NT2/D1 (cell line): ENCODE measurements around the gene POLD1.
"Not testable (repeated sequence)": the region's sequence is repeated elsewhere in the genome, so short reads cannot be mapped to it uniquely, and the experiment has no call there.

Experiments used
- DNase-seq: peaks from one replicate; pipeline ENCODE4 v3.0.0-alpha.2; 2011; ENCODE audit warnings: low read depth, low spot score
- H3K27me3 ChIP-seq: 2 replicates; pipeline ENCODE4 v1.6.0; 2011; ENCODE audit warnings: mild to moderate bottlenecking; ENCODE audit not compliant: insufficient read length, insufficient read depth
- H3K36me3 ChIP-seq: 2 replicates; pipeline ENCODE4 v1.6.1; 2011; ENCODE audit warnings: mild to moderate bottlenecking, low read length, mixed read lengths; ENCODE audit not compliant: insufficient read depth, insufficient read length
- H3K4me1 ChIP-seq: 2 replicates; pipeline ENCODE4 v1.5.1; 2011; ENCODE audit not compliant: insufficient read depth, insufficient read length
- H3K4me3 ChIP-seq: 2 replicates; pipeline ENCODE4 v1.5.1; 2011; ENCODE audit warnings: low read depth; ENCODE audit not compliant: insufficient read length
- H3K9ac ChIP-seq: 2 replicates; pipeline ENCODE4 v1.6.0; 2011; ENCODE audit warnings: low read depth; ENCODE audit not compliant: insufficient read length
- H3K9me3 ChIP-seq: 2 replicates; pipeline ENCODE4 v1.5.1; 2011; ENCODE audit warnings: mild to moderate bottlenecking, low read length; ENCODE audit not compliant: insufficient read depth
- SUZ12 ChIP-seq: IDR thresholded peaks from 2 replicates; pipeline ENCODE4 v1.6.1; 2011; ENCODE audit not compliant: insufficient read length, insufficient read depth; ENCODE audit errors: extremely low read depth
- YY1 ChIP-seq: IDR thresholded peaks from 2 replicates; pipeline ENCODE4 v1.6.1; 2011; ENCODE audit not compliant: insufficient read length, insufficient read depth
- ZNF274 ChIP-seq: IDR thresholded peaks from 2 replicates; pipeline ENCODE4 v1.6.1; 2011; ENCODE audit warnings: mild to moderate bottlenecking, low read depth, low read length

Gene POLD1

GRCh38 chr19:50433201-50434180 is 49.3 kb downstream of the POLD1 start:
- Histone ChIP-seq H3K36me3 (no peaks in the 10 kb centered on the region), H3K27me3 (no peaks in the 10 kb centered on the region), H3K9ac (no peak overlapping the region), H3K9me3 (no peaks in the 10 kb centered on the region), H3K4me3 (no peak overlapping the region), H3K4me1 (peaks cover 7% of the 10 kb centered on the region)
- TF ChIP-seq SUZ12 (no peak), ZNF274 (no peak), YY1 (no peak)
- no peak for DNase-seq

DNA sequence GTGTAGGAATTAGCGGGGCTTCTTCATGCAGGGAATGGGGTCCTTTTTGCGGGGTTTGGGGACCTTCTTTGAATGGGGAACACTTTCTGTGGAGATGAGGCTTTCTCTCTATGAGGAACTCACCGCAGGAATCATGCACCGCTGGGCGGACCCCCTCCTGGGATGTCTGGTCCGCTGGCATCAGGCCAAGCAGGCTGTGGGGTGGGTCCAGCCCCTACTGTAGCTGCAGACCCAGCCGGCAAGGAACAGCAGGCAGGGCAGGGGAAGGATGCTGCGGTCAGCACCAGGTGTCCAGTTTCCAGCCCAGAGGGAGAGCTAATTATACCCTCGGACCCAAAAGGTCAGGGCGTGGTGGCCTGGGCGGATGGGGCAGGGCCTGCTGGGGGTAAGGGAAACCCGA is 50.4 kb downstream of the POLD1 start:
- no peak overlapping the region for H3K4me3 ChIP-seq
- H3K36me3 ChIP-seq = no peaks in the 10 kb centered on the region
- no peak for TF ChIP-seq ZNF274
- TF ChIP-seq YY1 = no peak
- no peak for TF ChIP-seq SUZ12
- no peaks in the 10 kb centered on the region for H3K27me3 ChIP-seq
- H3K4me1 ChIP-seq = peaks cover 7% of the 10 kb centered on the region
- no peak for DNase-seq
- H3K9me3 ChIP-seq = no peaks in the 10 kb centered on the region
- H3K9ac ChIP-seq = no peak overlapping the region

DNA sequence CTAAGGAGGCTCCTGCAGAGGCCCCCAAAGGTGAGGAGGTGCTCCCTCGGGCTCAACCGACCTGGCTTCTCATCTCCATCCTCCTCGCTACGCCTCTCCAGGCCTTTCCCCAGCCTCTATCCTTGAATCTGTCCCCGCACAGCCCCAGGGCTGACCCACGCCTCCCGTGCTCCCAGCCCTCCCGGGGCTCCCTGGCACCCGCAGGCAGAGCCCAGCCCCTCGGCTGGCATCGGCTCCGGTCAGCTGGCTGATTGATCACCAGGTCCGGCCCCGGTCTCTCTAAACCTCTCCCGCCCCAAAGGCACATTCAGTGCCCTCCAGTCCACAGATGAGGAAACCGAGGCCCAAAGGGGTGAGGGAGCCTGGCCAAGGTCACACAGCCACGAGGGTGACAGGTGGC is 51.1 kb downstream of the POLD1 start:
- peaks cover 7% of the 10 kb centered on the region for H3K4me1 ChIP-seq
- no peaks in the 10 kb centered on the region for H3K9me3 ChIP-seq
- TF ChIP-seq SUZ12 (no peak), YY1 (no peak), ZNF274 (no peak)
- H3K27me3 ChIP-seq = no peaks in the 10 kb centered on the region
- DNase-seq = no peak
- no peaks in the 10 kb centered on the region for H3K36me3 ChIP-seq
- H3K4me3 ChIP-seq = no peak overlapping the region
- H3K9ac ChIP-seq = no peak overlapping the region

GRCh38 chr19:50435627-50436026 is 51.5 kb downstream of the POLD1 start:
- H3K9me3 ChIP-seq = no peaks in the 10 kb centered on the region
- peaks cover 7% of the 10 kb centered on the region for H3K4me1 ChIP-seq
- TF ChIP-seq YY1 (no peak), ZNF274 (no peak), SUZ12 (no peak)
- no peaks in the 10 kb centered on the region for H3K36me3 ChIP-seq
- H3K27me3 ChIP-seq = no peaks in the 10 kb centered on the region
- DNase-seq = no peak
- no peak overlapping the region for H3K9ac ChIP-seq
- H3K4me3 ChIP-seq = no peak overlapping the region

DNA sequence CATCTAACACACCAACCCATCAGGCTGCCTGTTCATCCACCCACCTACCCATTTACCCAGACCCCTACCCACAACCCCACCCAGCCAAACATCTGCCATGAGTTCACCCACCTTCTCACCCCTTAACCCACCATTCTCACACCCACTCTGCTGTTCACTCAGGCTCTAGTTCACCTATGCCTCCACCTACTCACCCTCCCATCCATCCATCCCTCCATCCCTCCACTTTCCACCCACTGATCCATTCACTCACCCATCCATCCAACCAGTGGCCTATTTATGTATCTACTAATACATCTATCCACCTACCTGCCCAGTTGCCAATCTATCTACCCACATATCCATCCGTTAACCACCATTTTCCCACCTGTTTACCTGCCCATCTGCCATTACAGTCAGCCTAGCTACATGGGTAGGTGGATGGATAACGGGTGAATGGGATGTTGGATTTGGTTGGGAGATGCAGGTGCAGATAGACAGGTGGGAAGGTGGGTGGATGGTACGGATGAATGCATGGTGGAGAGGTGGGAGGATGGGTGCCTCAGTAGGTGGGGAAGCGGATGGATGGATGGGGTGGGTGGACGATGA is 53.8 kb downstream of the POLD1 start:
- Histone ChIP-seq H3K36me3 (no peaks in the 10 kb centered on the region), H3K4me1 (peaks cover 7% of the 10 kb centered on the region), H3K27me3 (no peaks in the 10 kb centered on the region), H3K9me3 (no peaks in the 10 kb centered on the region), H3K9ac (no peak overlapping the region), H3K4me3 (no peak overlapping the region)
- no peak for TF ChIP-seq ZNF274
- TF ChIP-seq SUZ12 = no peak
- TF ChIP-seq YY1 = no peak
- no peak for DNase-seq

GRCh38 chr19:50439130-50439529 is 55.0 kb downstream of the POLD1 start:
- not testable (repeated sequence) for DNase-seq, H3K9ac ChIP-seq, H3K27me3 ChIP-seq, H3K4me1 ChIP-seq, H3K36me3 ChIP-seq, H3K4me3 ChIP-seq, H3K9me3 ChIP-seq

- Histone ChIP-seq H3K9ac (no peak overlapping the region), H3K27me3 (no peaks in the 10 kb centered on the region), H3K4me3 (no peak overlapping the region), H3K36me3 (no peaks in the 10 kb centered on the region), H3K9me3 (no peaks in the 10 kb centered on the region), H3K4me1 (no peaks in the 10 kb centered on the region)
- TF ChIP-seq YY1 (no peak), SUZ12 (no peak), ZNF274 (no peak)
- no peak for DNase-seq
Measured at GRCh38 chr19:50444059-50444458, 59.9 kb downstream of the POLD1 start.

- TF ChIP-seq YY1 = no peak
- DNase-seq = no peak
- no peaks in the 10 kb centered on the region for H3K36me3 ChIP-seq
- no peaks in the 10 kb centered on the region for H3K9me3 ChIP-seq
- no peaks in the 10 kb centered on the region for H3K4me1 ChIP-seq
- no peaks in the 10 kb centered on the region for H3K27me3 ChIP-seq
- no peak overlapping the region for H3K4me3 ChIP-seq
- no peak overlapping the region for H3K9ac ChIP-seq
Measured at GRCh38 chr19:50447053-50447452, 62.9 kb downstream of the POLD1 start.
